ENCODE results near the gene VWC2.

GRCh38 chr7:49911909-49912308 is 138.5 kb downstream of the VWC2 start:
- TF ChIP-seq ZNF740 (CRISPR knock-in tag; IDR thresholded peaks at IDR 0.05) (no peak), POLR2AphosphoS5 (IDR thresholded peaks at IDR 0.05; ENCODE audit: low read depth, low read length) (no peak), POLR2A (IDR thresholded peaks at IDR 0.05; ENCODE audit: insufficient read depth in 1 of 2, low read depth in 2 of 2, low read length in 2 of 2) (no peak), SIN3B (IDR thresholded peaks at IDR 0.05; ENCODE audit: low read length) (no peak), CTCF (CRISPR knock-in tag; IDR thresholded peaks at IDR 0.05) (no peak), ZNF138 (CRISPR knock-in tag; IDR thresholded peaks at IDR 0.05; ENCODE audit: low read depth) (no peak), HCFC1 (IDR thresholded peaks at IDR 0.05; ENCODE audit: low read depth, low read length) (no peak), ZNF432 (CRISPR knock-in tag; IDR thresholded peaks at IDR 0.05; ENCODE audit: borderline replicate concordance) (no peak), HOMEZ (CRISPR knock-in tag; IDR thresholded peaks at IDR 0.05; ENCODE audit: low read depth) (no peak)

Data from HepG2 (cell line).